GM06990 (cell line): Measurements from ENCODE around the gene ATP6V1G1.
"Not testable (repeated sequence)": the region's sequence is repeated elsewhere in the genome, so short reads cannot be mapped to it uniquely, and the experiment has no call there.

Experiments
- DNase-seq: peaks from one replicate; pipeline ENCODE4 v3.0.0-alpha.2; 2011; ENCODE audit not compliant: insufficient read length; ENCODE audit errors: extremely low read depth
- H3K27me3 ChIP-seq: replicated peaks from 2 replicates; pipeline ENCODE4 v1.6.0; 2011; ENCODE audit warnings: low read length; ENCODE audit not compliant: control insufficient read depth, insufficient read depth
- H3K36me3 ChIP-seq: 2 replicates; pipeline ENCODE4 v1.5.1; 2011; ENCODE audit warnings: low read length; ENCODE audit not compliant: control insufficient read depth, insufficient read depth
- H3K4me3 ChIP-seq: replicated peaks from 2 replicates; pipeline ENCODE4 v1.5.1; 2011; ENCODE audit warnings: low read depth, mild to moderate bottlenecking, control low read depth, low read length
- CTCF ChIP-seq: IDR thresholded peaks from 2 replicates; pipeline ENCODE4 v1.5.1; 2011; ENCODE audit warnings: low read length, control low read depth, mild to moderate bottlenecking, inconsistent platforms; ENCODE audit not compliant: insufficient read depth, poor library complexity, severe bottlenecking

ATP6V1G1 gene

GRCh38 chr9:114570742-114571141, 16.8 kb upstream of the ATP6V1G1 start:
- Histone ChIP-seq H3K36me3 (no peaks in the 10 kb centered on the region), H3K4me3 (no peak overlapping the region), H3K27me3 (no peaks in the 10 kb centered on the region)
- DNase-seq, result no peak
- TF ChIP-seq CTCF, result no peak

- H3K27me3 ChIP-seq, result no peaks in the 10 kb centered on the region
- no peak for DNase-seq
- TF ChIP-seq CTCF, result no peak
- no peak overlapping the region for H3K4me3 ChIP-seq
- H3K36me3 ChIP-seq, result no peaks in the 10 kb centered on the region
Observed at GRCh38 chr9:114571391-114571790, 16.2 kb upstream of the ATP6V1G1 start.

GRCh38 chr9:114572199-114572598, 15.4 kb upstream of the ATP6V1G1 start:
- Histone ChIP-seq H3K36me3 (no peaks in the 10 kb centered on the region), H3K4me3 (no peak overlapping the region), H3K27me3 (no peaks in the 10 kb centered on the region)
- no peak for TF ChIP-seq CTCF
- no peak for DNase-seq

- no peak for DNase-seq
- no peak for TF ChIP-seq CTCF
- no peaks in the 10 kb centered on the region for H3K36me3 ChIP-seq
- no peak overlapping the region for H3K4me3 ChIP-seq
- H3K27me3 ChIP-seq, result no peaks in the 10 kb centered on the region
Observed at GRCh38 chr9:114574438-114574837, 13.1 kb upstream of the ATP6V1G1 start.

GRCh38 chr9:114576779-114577178, 10.8 kb upstream of the ATP6V1G1 start:
- H3K27me3 ChIP-seq, H3K4me3 ChIP-seq, H3K36me3 ChIP-seq, DNase-seq: not testable (repeated sequence)

GRCh38 chr9:114578134-114578533, 9.4 kb upstream of the ATP6V1G1 start:
- not testable (repeated sequence) for H3K4me3 ChIP-seq, H3K36me3 ChIP-seq, H3K27me3 ChIP-seq, DNase-seq

- Histone ChIP-seq H3K36me3 (no peaks in the 10 kb centered on the region), H3K4me3 (no peak overlapping the region), H3K27me3 (no peaks in the 10 kb centered on the region)
- no peak for DNase-seq
- TF ChIP-seq CTCF, result no peak
Observed at GRCh38 chr9:114580609-114581193, 6.9 kb upstream of the ATP6V1G1 start.
